Parathyroid adenoma (tissue), 2 donors: ENCODE data around the gene LFNG.

Experiments used
- H2AFZ ChIP-seq: fragments of 300-600 bp; sonication (generic); one replicate; pipeline ENCODE4 v1.7.0; 2017; ENCODE audit warnings: antibody characterized with exemption, mild to moderate bottlenecking
- H3K27ac ChIP-seq: fragments of 300-600 bp; sonication (generic); one replicate; pipeline ENCODE4 v1.7.0; 2017
- H3K27me3 ChIP-seq: fragments of 300-600 bp; sonication (generic); one replicate; pipeline ENCODE4 v1.7.0; 2017; ENCODE audit warnings: low read length; ENCODE audit not compliant: control insufficient read depth, insufficient read depth
- H3K36me3 ChIP-seq: fragments of 300-600 bp; sonication (generic); one replicate; pipeline ENCODE4 v1.7.0; 2017; ENCODE audit warnings: low read length; ENCODE audit not compliant: control insufficient read depth, insufficient read depth
- H3K4me1 ChIP-seq: fragments of 300-600 bp; sonication (generic); one replicate; pipeline ENCODE4 v1.7.0; 2017; ENCODE audit warnings: control low read depth
- H3K4me2 ChIP-seq: fragments of 300-600 bp; sonication (generic); one replicate; pipeline ENCODE4 v1.7.0; 2017; ENCODE audit warnings: low read length
- H3K4me3 ChIP-seq: fragments of 300-600 bp; sonication (generic); one replicate; pipeline ENCODE4 v1.7.0; 2017; ENCODE audit warnings: low read depth, low read length
- H3K79me2 ChIP-seq: fragments of 300-600 bp; sonication (generic); one replicate; pipeline ENCODE4 v1.7.0; 2017; ENCODE audit warnings: control low read depth
- H3K9ac ChIP-seq: fragments of 300-600 bp; sonication (generic); one replicate; pipeline ENCODE4 v1.7.0; 2017; ENCODE audit warnings: mild to moderate bottlenecking
- H3K9me3 ChIP-seq: fragments of 300-600 bp; sonication (generic); one replicate; pipeline ENCODE4 v1.7.0; 2017; ENCODE audit warnings: low read length; ENCODE audit not compliant: control insufficient read depth
- CTCF ChIP-seq: fragments of 300-600 bp; sonication (generic); IDR thresholded peaks from one replicate; pipeline ENCODE4 v1.7.0; 2017; ENCODE audit warnings: antibody characterized with exemption, mild to moderate bottlenecking
- donor health status: primary hyperparathyroidism.

Gene LFNG

GRCh38 chr7:2475678-2476015 is 43.9 kb upstream of the LFNG start:
- H3K9me3 ChIP-seq: no peaks in the 10 kb centered on the region
- TF ChIP-seq CTCF: no peak

DNA sequence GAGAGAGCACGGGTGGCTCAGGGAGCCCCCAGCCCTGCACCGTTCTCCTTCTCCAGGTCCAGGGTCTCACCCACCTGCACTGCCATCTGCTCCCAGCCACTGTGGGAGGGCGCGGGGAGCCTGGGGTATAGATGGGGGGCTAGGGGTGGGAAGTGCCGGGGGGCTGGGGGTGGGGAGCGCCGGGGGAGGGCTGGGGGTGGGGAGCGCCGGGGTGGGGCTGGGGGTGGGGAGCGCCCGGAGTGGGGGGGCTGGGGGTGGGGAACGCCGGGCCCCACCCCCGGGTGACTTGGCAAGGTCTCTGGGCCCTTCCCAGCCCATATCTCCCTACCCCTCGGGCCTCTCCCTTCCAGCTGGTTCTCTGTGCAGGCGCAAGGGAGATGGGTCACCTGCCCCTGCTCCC is 43.3 kb upstream of the LFNG start, which contains the start of gene GRIFIN:
Gene GRIFIN (minus strand): TSS at position 101 of the 400 bp plus-strand sequence. CDS start 15 bp downstream, at position 86.
- Histone ChIP-seq H3K9me3 (no peaks in the 10 kb centered on the region), H3K79me2 (no peaks in the 10 kb centered on the region), H3K9ac (no peak within 1 kb of the TSS), H3K4me1 (no peaks in the 10 kb centered on the region), H2AFZ (no peak within 1 kb of the TSS), H3K36me3 (no peaks in the 10 kb centered on the region), H3K27ac (no peak within 1 kb of the TSS), H3K4me3 (no peak within 1 kb of the TSS), H3K4me2 (no peak within 1 kb of the TSS), H3K27me3 (peaks cover 9% of the 10 kb centered on the region)
- TF ChIP-seq CTCF: no peak

More at GRCh38 chr7:2475678-2476015, 43.9 kb upstream of the LFNG start:
- no peaks in the 10 kb centered on the region for H3K4me1 ChIP-seq
- no peak overlapping the region for H3K9ac ChIP-seq
- no peaks in the 10 kb centered on the region for H3K79me2 ChIP-seq
- H3K36me3 ChIP-seq: no peaks in the 10 kb centered on the region
- no peak overlapping the region for H3K4me3 ChIP-seq
- H3K27me3 ChIP-seq: peaks cover 9% of the 10 kb centered on the region
- H3K27ac ChIP-seq: no peak overlapping the region
- H3K4me2 ChIP-seq: no peak overlapping the region
- no peak overlapping the region for H2AFZ ChIP-seq

GRCh38 chr7:2476776-2477446 is 42.7 kb upstream of the LFNG start:
- Histone ChIP-seq H3K4me1 (no peaks in the 10 kb centered on the region), H3K9me3 (no peaks in the 10 kb centered on the region), H3K27me3 (peaks cover 9% of the 10 kb centered on the region), H3K79me2 (no peaks in the 10 kb centered on the region), H3K4me3 (no peak overlapping the region), H3K4me2 (no peak overlapping the region), H2AFZ (no peak overlapping the region), H3K27ac (no peak overlapping the region), H3K9ac (no peak overlapping the region), H3K36me3 (no peaks in the 10 kb centered on the region)
- TF ChIP-seq CTCF: no peak

GRCh38 chr7:2477447-2478398 is 41.9 kb upstream of the LFNG start:
- H3K36me3 ChIP-seq: no peaks in the 10 kb centered on the region
- no peak overlapping the region for H3K27ac ChIP-seq
- no peak overlapping the region for H3K9ac ChIP-seq
- H2AFZ ChIP-seq: no peak overlapping the region
- H3K4me3 ChIP-seq: no peak overlapping the region
- H3K27me3 ChIP-seq: peaks cover 9% of the 10 kb centered on the region
- no peaks in the 10 kb centered on the region for H3K4me1 ChIP-seq
- H3K79me2 ChIP-seq: no peaks in the 10 kb centered on the region
- no peaks in the 10 kb centered on the region for H3K9me3 ChIP-seq
- peak; percentile 60 for TF ChIP-seq CTCF
- no peak overlapping the region for H3K4me2 ChIP-seq
